ENCODE data around the gene ADK. TPM values are rescaled to one million over a fixed set of nuclear protein-coding genes. Genes with fewer than 3 reads are reported as not detected.

The ADK gene
- total and polyA plus RNA-seq, 2 donors (not counting 1 experiment from before 2014, with no cell fraction given), result 25.3 to 47.8 TPM

DNA sequence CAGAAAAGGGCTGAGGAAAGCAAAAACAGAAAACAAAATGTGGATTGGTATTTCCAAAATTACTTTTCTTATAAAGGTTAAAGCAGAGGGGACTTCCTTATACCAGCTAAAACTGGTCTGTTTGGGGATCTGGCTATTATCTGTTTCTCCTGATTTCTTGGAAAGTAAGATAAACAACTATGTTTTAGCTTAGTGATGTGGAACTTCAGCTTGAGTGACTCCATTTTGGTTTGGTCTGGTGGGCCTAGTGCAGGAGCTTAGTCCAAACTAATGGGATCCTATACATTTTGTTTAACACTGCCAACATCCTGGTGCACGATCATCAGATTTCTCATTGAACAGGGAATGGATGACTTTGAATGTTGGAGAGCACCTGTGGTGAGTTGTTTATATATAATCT, 283.5 kb downstream of the ADK start:
- Histone ChIP-seq H3K27ac (ENCODE audit: insufficient read depth, low read length) (no peak overlapping the region), H3K4me1 (ENCODE audit: control insufficient read depth, extremely low read depth, insufficient read depth, low read length) (peaks cover 4% of the 10 kb centered on the region), H3K4me3 (replicated peaks in 1 of 4; ENCODE audit: control extremely low read depth in 1 of 4, insufficient read depth in 1 of 4, low read depth in 3 of 4, low read length in 4 of 4) (no peak overlapping the region), H3K9me3 (ENCODE audit: control insufficient read depth, insufficient read depth, low read depth, low read length) (no peaks in the 10 kb centered on the region), H3K27me3 (ENCODE audit: control insufficient read depth, insufficient read depth, low read length) (no peaks in the 10 kb centered on the region), H3K4me2 (ENCODE audit: extremely low read depth, insufficient read depth, low read length) (no peak overlapping the region), H2AFZ (ENCODE audit: low read length) (no peak overlapping the region), H3K79me2 (ENCODE audit: control insufficient read depth, insufficient read depth, low read length) (no peaks in the 10 kb centered on the region), H3K36me3 (ENCODE audit: control insufficient read depth, insufficient read depth, low read length) (no peaks in the 10 kb centered on the region), H3K9ac (ENCODE audit: insufficient read depth, low read length) (no peak overlapping the region), H4K20me1 (ENCODE audit: control insufficient read depth, extremely low read depth, insufficient read depth, low read length) (no peaks in the 10 kb centered on the region)
- DNase-seq (ENCODE audit: low read depth in 2 of 2), result no peak
- TF ChIP-seq, protein P1, sequence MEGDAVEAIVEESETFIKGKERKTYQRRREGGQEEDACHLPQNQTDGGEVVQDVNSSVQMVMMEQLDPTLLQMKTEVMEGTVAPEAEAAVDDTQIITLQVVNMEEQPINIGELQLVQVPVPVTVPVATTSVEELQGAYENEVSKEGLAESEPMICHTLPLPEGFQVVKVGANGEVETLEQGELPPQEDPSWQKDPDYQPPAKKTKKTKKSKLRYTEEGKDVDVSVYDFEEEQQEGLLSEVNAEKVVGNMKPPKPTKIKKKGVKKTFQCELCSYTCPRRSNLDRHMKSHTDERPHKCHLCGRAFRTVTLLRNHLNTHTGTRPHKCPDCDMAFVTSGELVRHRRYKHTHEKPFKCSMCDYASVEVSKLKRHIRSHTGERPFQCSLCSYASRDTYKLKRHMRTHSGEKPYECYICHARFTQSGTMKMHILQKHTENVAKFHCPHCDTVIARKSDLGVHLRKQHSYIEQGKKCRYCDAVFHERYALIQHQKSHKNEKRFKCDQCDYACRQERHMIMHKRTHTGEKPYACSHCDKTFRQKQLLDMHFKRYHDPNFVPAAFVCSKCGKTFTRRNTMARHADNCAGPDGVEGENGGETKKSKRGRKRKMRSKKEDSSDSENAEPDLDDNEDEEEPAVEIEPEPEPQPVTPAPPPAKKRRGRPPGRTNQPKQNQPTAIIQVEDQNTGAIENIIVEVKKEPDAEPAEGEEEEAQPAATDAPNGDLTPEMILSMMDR (conservative IDR thresholded peaks at IDR 0.05 in 1 of 2, IDR thresholded peaks at IDR 0.05 in 1 of 2; ENCODE audit: low read depth in 1 of 2, low read length in 2 of 2), result no peak
- no peak for TF ChIP-seq EZH2 (IDR thresholded peaks at IDR 0.05; ENCODE audit: low read length, missing control alignments)

- Histone ChIP-seq H3K27ac (ENCODE audit: insufficient read depth, low read length) (no peak overlapping the region), H2AFZ (ENCODE audit: low read length) (no peak overlapping the region), H3K4me3 (replicated peaks in 1 of 4; ENCODE audit: control extremely low read depth in 1 of 4, insufficient read depth in 1 of 4, low read depth in 3 of 4, low read length in 4 of 4) (no peak overlapping the region), H3K79me2 (ENCODE audit: control insufficient read depth, insufficient read depth, low read length) (no peaks in the 10 kb centered on the region), H3K9me3 (ENCODE audit: control insufficient read depth, insufficient read depth, low read depth, low read length) (no peaks in the 10 kb centered on the region), H4K20me1 (ENCODE audit: control insufficient read depth, extremely low read depth, insufficient read depth, low read length) (no peaks in the 10 kb centered on the region), H3K4me2 (ENCODE audit: extremely low read depth, insufficient read depth, low read length) (no peak overlapping the region), H3K9ac (ENCODE audit: insufficient read depth, low read length) (no peak overlapping the region), H3K27me3 (ENCODE audit: control insufficient read depth, insufficient read depth, low read length) (no peaks in the 10 kb centered on the region), H3K4me1 (ENCODE audit: control insufficient read depth, extremely low read depth, insufficient read depth, low read length) (peaks cover 4% of the 10 kb centered on the region), H3K36me3 (ENCODE audit: control insufficient read depth, insufficient read depth, low read length) (no peaks in the 10 kb centered on the region)
- TF ChIP-seq, protein P1 (conservative IDR thresholded peaks at IDR 0.05 in 1 of 2, IDR thresholded peaks at IDR 0.05 in 1 of 2; ENCODE audit: low read depth in 1 of 2, low read length in 2 of 2), result no peak
- no peak for TF ChIP-seq EZH2 (IDR thresholded peaks at IDR 0.05; ENCODE audit: low read length, missing control alignments)
- DNase-seq (ENCODE audit: low read depth in 2 of 2), result no peak
Measured at GRCh38 chr10:74436523-74437170, 285.6 kb downstream of the ADK start.

DNA sequence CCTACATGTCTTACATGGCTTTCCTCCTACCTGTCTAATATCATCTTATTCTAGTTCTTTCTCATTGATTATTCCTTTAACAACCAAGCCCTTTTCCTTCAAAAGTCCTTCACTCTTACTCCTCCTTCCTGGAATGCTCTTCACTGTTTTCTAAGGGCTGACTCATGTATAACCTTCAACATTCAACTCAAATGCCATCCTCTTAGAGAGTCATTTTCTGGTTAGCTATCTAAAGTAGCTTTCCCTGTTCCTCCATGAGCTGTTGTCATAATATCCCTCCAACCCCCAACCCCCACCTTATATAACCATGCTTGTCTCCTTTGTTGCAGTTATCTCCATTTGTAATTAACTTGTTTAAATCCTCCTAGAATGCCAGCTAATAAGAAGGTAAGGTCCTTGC, 286.8 kb downstream of the ADK start:
- Histone ChIP-seq H3K4me2 (ENCODE audit: extremely low read depth, insufficient read depth, low read length) (no peak overlapping the region), H3K4me3 (replicated peaks in 1 of 4; ENCODE audit: control extremely low read depth in 1 of 4, insufficient read depth in 1 of 4, low read depth in 3 of 4, low read length in 4 of 4) (no peak overlapping the region), H3K9me3 (ENCODE audit: control insufficient read depth, insufficient read depth, low read depth, low read length) (no peaks in the 10 kb centered on the region), H3K9ac (ENCODE audit: insufficient read depth, low read length) (no peak overlapping the region), H2AFZ (ENCODE audit: low read length) (no peak overlapping the region), H3K36me3 (ENCODE audit: control insufficient read depth, insufficient read depth, low read length) (no peaks in the 10 kb centered on the region), H3K4me1 (ENCODE audit: control insufficient read depth, extremely low read depth, insufficient read depth, low read length) (peaks cover 2% of the 10 kb centered on the region), H3K27me3 (ENCODE audit: control insufficient read depth, insufficient read depth, low read length) (no peaks in the 10 kb centered on the region), H3K27ac (ENCODE audit: insufficient read depth, low read length) (no peak overlapping the region), H3K79me2 (ENCODE audit: control insufficient read depth, insufficient read depth, low read length) (no peaks in the 10 kb centered on the region), H4K20me1 (ENCODE audit: control insufficient read depth, extremely low read depth, insufficient read depth, low read length) (no peaks in the 10 kb centered on the region)
- DNase-seq (ENCODE audit: low read depth in 2 of 2), result peak; percentile 40 to 84
- TF ChIP-seq, protein P1 (conservative IDR thresholded peaks at IDR 0.05 in 1 of 2, IDR thresholded peaks at IDR 0.05 in 1 of 2; ENCODE audit: low read depth in 1 of 2, low read length in 2 of 2), result no peak
- TF ChIP-seq EZH2 (IDR thresholded peaks at IDR 0.05; ENCODE audit: low read length, missing control alignments), result no peak

Data from fibroblast of lung (primary cell).